SIG-M5 (cell line): Measurements from ENCODE around the gene ALKBH4.
"Not testable (repeated sequence)": the region's sequence is repeated elsewhere in the genome, so short reads cannot be mapped to it uniquely, and the experiment has no call there.

Source experiments
- DNase-seq: peaks from one replicate; lab custom pipeline; 2025; lab: John Stamatoyannopoulos, UW

The ALKBH4 gene

DNA sequence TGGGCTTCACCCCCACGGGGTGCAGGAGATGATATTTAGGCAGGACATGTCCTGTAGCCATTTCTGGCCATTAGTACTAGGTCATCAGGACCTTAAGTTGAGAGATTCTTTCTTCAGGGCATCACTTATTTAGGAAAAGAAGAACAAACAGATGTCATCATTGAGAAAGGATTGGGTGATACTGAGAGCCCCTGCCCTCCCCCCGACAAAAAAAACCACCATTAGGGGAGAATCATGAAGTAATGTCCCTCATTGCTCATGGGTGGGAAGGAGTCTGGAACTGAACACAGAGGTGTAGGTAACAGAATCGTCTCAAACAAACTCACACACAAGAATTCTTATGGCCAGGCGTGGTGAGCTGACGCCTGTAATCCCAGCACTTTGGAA is 37.7 kb downstream of the ALKBH4 start:
- no peak for DNase-seq

DNA sequence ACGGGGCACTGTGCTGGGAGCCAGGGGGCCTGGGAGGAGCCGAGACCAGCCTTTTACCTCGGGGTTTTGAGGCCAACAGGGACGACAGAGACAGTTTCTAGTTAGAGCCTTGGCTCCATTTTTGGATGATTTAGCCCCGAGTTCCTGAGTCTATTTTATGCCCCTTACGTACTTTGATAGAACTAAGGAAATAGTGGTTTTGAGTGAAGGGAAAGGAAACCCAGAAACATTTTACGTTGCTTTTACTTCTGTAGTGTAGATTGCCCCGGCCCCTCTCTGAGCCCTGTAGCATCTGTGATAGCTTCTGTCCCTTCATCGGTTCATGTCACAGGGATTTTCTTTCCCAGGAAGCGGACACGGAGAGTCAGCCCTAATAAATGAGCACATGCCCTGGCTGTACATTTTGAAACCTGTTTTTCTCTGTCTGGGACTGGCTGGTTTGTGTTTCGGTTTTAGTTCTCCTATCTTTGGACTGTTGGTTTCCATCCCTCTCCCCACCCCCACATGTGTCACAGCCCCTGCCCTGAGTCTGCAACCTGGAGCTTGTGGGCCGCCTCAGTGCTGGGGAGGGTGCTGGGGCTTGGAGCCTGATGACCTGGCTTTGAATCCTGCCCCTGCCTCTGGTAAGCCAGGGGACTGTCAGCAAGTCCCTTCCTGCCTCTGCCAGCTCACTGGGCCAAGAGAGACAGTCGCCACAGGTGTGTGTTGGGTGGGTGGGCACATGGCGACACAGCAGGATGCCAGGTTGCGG is 38.2 kb downstream of the ALKBH4 start:
- peak; percentile 44 for DNase-seq

DNA sequence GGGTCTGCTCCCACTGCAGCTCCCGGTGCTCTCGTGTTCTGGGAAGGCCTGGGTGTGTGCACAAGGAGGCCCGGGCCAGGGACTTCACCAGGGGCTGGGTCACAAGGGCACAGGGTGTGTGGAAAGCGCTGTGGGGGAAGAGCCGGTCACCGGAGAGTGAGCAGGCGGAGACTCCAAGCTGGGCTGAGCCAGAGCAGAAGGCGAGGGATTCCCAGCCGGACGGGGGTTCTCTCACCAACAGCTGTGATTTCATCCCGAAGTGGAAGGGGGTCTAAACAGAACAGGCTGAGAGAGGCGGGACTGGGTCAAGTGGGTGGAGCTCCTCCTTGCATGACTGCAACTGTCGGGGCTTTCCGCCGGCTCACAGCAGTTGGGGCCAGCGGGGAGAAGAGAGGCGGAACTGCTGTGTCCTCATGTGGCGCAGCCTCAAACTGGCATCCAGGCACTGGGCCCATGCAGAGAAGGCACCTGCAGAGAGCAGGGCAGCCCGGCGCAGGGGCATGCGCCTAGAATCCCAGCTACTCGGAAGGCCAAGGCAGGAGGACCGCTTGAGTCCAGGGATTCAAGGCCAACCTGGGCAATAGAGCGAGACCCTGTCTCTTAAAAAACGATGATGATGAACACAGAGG is 38.9 kb downstream of the ALKBH4 start:
- DNase-seq: no peak

DNA sequence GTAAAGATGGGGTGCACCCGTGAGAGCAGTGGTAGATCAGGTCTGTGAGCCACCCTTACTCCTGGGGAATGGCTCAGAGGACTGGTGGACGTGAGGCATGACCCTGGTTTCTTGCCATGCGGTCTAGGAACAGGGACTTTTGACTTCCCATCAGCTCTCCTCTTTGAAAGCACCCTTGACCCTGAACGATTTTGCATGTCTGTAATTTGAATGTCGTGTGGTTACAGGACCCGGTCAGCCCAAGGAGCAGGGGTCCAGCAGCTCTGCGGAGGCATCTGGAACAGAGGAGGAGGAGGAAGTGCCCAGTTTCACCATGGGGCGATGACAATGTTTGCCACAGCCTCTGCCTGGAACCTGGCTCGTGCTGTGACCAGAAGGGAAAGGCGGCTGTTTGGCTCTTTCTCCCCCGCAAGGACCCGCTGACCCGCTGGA is 39.9 kb downstream of the ALKBH4 start:
- DNase-seq: no peak

DNA sequence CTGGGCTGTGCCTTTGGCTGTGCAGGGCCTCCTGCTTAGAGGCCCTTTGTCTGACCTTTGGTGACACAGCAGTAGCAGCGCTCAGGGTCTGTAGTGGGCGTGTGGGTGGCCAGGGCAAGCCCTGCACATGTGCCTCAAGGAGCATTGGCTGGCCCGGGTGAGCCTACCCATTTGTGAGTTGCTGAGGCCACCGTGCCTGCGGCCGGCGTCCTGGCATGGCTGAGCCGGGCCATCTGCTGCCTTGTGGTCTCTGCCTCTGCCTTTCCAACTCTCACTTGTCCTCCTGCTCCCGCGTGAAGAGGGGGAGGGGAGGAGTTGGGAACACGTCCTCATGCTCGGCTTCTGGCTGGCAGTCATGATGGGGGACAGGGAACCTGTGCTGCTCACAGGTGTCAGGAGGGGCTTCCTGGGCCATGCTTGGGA is 40.5 kb downstream of the ALKBH4 start:
- no peak for DNase-seq

DNA sequence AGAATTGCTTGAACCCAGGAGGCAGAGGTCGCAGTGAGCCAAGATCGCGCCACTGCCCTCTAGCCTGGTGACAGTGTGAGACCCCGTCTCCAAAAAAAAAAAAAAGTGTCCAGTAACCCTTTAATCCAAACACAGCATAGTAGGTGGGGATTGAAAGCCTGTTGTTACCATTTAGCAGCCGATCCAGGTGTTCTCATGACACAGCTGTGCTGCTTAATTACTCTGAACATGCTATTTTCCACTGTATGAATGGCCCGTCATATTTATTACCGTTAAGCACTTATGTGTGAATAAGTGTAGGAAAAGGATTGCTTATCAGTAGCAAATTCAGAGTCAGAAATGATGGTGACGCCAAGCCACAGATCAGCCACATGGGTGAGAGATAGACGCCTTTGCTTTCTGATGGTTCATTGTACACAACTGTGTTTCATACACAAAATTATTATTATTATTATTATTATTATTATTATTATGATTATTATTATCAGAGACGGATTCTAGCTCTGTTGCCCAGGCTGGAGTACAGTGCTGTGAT is 42.9 kb downstream of the ALKBH4 start:
- DNase-seq: no peak

DNA sequence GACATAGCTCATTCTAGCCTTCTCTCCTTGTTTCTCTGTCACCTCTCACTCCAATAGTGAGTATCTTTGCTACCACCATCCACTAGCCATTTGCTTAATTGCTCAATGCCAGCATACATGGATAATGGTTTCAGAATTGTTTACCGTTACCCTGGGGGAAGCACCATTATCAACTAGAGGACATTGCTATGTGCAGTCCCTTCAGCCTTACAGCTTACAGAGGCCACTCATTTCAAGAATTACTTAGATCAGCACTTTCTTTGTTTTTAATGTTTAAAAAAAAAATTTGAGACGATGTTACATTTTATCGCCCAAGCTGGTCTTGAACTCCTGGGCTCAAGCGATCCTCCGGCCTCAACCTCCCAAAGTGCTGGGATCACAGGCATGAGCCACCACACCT is 46.1 kb downstream of the ALKBH4 start:
- DNase-seq: no peak

DNA sequence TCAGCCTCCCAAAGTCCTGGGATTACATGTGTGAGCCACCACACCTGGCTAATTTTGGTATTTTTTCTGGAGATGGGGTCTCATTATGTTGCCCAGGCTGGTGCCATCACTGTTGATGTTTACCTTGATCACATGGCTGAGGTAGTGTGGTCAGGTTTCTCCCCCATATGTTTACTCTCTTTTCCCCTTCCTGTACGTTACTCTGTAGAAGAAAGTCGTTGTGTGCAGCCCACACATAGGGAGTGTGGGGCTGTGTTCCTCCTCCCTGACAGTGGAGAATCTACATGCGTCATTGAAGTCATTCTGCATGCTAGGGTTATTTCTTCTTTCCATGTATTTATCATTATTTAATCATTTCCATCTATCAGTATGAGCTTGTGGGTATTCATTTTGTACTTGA is 47.6 kb downstream of the ALKBH4 start:
- DNase-seq: no peak

DNA sequence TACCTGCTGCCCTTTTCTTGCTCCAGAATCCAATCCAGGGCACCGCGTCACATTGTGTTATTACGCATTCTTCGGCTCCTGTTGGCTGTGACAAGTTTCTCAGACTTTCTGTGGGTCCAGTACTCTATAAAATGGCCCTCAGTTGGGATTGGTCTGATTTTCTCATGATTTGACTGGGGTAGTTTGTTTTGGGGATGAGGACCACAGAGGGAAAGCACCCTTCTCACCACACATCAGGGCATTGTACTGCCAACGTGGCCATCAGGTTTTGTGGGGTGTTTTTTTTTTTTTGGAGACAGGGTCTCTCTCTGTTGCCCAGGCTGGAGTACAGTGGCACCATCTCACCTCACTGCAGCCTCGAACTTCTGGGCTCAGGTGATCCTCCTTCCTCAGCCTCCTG is 48.3 kb downstream of the ALKBH4 start:
- no peak for DNase-seq

DNA sequence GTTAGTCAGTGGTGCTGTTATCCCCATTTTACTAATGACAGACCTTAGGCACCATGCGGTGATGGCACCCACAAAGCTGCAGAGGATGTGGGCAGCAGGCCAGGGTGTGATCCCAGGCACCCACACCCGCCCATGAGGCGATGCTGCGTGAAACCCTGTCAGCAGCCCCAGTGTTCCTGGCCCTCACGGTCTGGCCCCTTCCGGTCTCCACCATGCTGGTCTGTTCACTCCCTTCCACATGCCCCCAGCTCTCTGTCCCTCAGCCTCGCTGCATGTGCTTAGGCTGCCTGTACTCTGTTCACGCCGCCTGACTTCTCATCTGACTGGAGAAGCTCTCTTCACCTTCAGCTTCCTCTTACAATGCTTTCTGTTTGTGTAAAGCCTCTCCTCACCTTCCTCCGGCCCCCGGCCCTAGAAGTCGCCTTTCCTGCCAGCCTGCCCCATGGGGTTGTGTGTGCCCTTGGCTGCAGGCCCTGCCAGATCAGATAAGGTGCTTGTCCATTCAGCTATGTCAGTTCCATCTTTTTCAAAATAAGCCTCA is 48.9 kb downstream of the ALKBH4 start:
- no peak for DNase-seq

DNA sequence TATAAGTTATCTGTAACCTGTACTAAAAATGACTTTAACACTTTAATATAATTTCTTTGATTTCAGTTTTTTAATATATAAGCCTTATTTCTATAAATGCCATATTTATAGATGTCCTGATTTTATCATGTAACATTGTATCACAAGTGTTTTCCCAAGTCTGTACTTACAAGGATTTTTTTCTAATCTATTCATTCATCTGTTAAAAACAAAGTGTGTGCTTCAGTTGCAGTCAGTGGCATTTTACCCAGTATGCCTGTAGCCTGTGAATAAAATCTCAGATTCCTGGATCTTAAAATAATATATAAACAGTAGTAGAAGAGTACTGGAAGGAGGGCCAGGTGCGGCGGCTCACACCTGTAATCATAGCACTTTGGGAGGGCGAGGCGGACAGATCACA is 51.1 kb downstream of the ALKBH4 start:
- no peak for DNase-seq

DNA sequence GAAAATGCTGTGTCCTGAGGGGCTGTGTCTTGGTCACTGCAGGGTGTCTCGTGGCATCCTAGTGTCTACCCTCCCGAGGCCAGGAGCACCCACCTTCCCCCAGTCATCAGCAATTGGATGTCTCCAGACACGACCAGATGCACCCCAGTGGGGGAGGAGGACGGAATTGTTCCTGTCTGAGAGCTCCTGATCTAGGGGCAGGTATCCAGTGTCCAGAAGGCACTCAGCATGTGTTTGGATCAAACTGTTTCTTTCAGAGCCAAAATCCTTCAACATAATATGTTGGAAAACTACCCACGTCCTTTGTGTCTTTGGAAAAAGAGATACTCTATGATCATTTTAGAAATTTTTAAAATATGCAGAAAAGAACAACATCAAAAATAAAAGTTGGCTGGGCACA is 51.6 kb downstream of the ALKBH4 start:
- no peak for DNase-seq

DNA sequence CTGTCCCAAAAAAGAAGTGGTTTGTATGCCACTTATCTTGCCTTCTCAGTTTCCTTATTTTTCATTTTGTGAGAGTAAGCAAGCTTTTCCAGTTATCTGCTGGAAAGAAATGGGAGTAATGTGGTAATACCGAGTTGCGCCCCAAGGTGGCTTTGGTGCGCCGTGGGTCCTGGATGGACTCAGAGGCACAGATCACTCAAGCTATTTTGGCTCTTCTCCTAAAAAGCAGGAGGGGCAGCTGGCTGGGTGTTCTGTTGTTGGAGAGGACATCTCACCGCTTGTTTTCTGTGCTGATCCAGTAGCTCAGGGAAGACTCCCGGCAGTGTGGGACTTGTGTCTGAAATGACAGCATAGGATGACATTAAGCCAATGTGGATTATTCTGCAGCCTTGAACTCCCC is 52.1 kb downstream of the ALKBH4 start:
- no peak for DNase-seq

DNA sequence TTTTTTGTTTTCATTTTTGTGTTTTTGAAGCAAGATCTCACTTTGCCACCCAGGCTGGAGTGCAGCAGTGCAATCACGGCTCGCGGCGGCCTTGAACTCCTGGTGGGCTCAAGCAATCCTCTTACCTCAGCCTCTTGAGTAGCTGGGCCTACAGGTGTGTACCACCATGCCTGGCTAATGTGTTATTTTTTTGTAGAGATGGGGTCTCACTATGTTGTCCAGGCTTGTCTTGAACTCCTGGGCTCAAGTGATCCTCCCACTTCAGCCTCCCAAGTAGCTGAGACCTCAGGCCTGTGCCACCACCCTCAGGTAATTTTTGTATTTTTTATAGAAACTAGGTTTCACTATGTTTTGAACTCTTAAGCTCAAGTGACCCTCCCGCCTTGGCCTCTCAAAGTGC is 53.7 kb downstream of the ALKBH4 start:
- no peak for DNase-seq

DNA sequence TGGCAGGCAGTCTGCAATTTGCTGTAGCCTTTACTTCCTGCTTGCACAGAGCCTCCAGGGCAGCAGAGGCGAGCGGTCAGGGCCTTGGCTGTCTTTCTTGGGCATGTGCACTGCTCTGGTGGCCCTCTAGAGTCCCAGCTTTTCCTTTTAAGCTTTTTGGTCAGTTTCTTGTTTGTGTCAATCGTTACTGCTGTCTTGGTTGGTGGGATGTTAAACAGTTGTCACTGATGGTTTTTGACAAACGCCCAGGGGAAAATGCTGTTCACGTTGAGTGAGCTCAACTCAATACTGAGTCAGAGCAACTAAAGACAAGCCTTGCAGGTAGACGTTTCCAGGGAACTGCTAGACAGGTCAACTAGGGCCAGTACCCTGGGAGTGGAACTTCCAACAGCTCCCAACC is 54.5 kb downstream of the ALKBH4 start:
- DNase-seq: no peak

DNA sequence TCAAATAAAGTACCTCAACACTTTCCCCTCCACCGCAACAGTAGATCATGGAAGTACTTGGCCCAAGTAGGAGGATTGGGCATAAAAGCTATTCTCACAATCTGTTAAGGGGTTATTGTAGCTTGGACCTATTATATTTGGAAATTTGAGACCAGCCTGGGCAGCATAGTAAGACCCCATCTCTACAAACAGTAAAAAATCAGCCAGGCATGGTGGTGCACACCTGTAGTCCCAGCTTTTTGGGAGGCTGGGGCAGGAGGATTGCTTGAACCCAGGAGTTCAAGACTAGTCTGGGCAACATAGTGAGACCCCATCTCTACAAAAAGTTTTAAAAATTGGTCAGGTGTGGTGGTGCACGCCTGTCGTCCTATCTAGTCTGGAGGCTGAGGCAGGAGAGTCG is 55.3 kb downstream of the ALKBH4 start:
- DNase-seq: no peak

DNA sequence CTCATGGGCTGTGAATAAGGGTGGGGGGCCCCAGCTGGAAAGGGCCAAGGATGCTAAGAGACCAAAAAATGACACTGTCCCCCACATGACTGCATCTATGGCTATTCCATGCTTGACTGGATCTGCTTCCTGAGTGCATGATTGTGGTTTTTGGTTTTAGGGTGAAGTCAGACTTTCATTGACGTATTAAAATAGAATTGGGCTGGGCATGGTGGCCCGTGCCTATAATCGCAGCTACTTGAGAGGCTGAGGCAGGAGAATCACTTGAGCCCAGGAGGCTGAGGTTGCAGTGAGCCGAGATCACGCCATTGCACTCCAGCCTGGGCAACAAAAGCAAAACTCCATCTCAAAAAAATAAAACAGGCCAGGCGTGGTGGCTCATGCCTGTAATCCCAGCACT is 56.1 kb downstream of the ALKBH4 start:
- DNase-seq: not testable (repeated sequence)

DNA sequence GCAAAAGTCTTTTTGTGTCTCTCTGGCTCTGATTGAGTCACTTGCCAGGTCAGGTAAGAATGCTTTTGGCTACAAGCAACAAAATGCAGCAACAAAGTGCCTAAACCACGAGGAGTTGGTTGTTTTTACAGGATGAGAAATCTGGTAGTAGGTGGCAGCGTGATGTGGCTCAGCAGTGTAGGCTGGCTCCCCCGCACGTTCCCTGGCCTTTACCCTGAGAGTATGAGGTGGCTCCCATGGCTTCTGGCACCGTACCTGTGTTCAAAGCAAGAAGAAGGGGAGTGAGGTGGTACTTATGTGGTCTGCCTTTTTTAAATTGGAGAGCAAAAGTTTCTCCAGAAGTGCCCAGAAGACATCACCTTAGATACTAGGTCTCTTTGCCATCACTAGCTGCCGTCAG is 56.8 kb downstream of the ALKBH4 start:
- no peak for DNase-seq
